Gastrocnemius medialis (tissue), 4 donors: Measurements from ENCODE around the gene MACROD2.

Source experiments
- POLR2A ChIP-seq, 2 donors: fragments of 450-650 bp; IDR thresholded peaks; one replicate each; pipeline ENCODE4 v1.6.1; 2017; ENCODE audit warnings: antibody characterized with exemption in 2 of 2, mild to moderate bottlenecking in 2 of 2, moderate library complexity in 2 of 2
- TF ChIP-seq, protein P1 (sequence below), 5 experiments: fragments of 450-650 bp in 3 of 5; fragments of 200-600 bp in 2 of 5; sonication (generic) in 2 of 5; IDR thresholded peaks in 4 of 5; conservative IDR thresholded peaks in 1 of 5; 1 replicate in 4 of 5; 2 replicates in 1 of 5; pipeline ENCODE4 v1.5.1; 2016 to 2019; ENCODE audit warnings: antibody characterized with exemption in 5 of 5, mild to moderate bottlenecking in 3 of 5, moderate library complexity in 3 of 5

DNA sequence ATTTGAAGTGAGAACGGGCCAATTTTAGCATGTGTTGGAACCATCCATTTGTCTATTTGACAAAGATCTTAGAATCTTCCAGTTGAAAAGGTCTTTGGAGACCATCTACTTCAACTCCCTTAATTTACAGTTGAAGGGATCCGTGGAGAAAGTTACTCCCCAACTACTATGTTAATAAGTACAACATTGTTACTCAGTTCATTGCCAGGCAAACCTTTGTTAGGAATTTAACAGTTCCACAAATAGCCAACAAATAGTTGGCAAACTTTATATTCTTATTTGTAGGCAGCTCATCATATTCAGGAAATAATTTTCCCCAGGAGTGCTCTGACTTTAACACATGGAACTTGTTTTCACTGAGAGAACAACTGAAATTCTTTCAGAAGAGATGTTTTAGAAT is 423.1 kb downstream of the MACROD2 start:
- TF ChIP-seq, protein P1, sequence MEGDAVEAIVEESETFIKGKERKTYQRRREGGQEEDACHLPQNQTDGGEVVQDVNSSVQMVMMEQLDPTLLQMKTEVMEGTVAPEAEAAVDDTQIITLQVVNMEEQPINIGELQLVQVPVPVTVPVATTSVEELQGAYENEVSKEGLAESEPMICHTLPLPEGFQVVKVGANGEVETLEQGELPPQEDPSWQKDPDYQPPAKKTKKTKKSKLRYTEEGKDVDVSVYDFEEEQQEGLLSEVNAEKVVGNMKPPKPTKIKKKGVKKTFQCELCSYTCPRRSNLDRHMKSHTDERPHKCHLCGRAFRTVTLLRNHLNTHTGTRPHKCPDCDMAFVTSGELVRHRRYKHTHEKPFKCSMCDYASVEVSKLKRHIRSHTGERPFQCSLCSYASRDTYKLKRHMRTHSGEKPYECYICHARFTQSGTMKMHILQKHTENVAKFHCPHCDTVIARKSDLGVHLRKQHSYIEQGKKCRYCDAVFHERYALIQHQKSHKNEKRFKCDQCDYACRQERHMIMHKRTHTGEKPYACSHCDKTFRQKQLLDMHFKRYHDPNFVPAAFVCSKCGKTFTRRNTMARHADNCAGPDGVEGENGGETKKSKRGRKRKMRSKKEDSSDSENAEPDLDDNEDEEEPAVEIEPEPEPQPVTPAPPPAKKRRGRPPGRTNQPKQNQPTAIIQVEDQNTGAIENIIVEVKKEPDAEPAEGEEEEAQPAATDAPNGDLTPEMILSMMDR (IDR thresholded peaks at IDR 0.05 in 4 of 5, conservative IDR thresholded peaks at IDR 0.05 in 1 of 5), result no peak
- no peak for TF ChIP-seq POLR2A (IDR thresholded peaks at IDR 0.05)
